NCI-H69 (cell line): Measurements from ENCODE around the gene TEX55.
A peak's percentile ranks its signal among the peaks of the same experiment; 100 is the strongest.
"Not testable (repeated sequence)": the region's sequence is repeated elsewhere in the genome, so short reads cannot be mapped to it uniquely, and the experiment has no call there.

Source experiments
- DNase-seq: peaks from one replicate; lab custom pipeline; 2025; lab: John Stamatoyannopoulos, UW

Gene TEX55

GRCh38 chr3:119145500-119146167 lies at the start of gene TEX55:
Gene TEX55 (plus strand): TSS chr3:119146165. CDS start chr3:119146190, 25 bp downstream.
- DNase-seq: peak; percentile 45

GRCh38 chr3:119098003-119098402 lies 48.0 kb upstream of the TEX55 start:
- no peak for DNase-seq

DNA sequence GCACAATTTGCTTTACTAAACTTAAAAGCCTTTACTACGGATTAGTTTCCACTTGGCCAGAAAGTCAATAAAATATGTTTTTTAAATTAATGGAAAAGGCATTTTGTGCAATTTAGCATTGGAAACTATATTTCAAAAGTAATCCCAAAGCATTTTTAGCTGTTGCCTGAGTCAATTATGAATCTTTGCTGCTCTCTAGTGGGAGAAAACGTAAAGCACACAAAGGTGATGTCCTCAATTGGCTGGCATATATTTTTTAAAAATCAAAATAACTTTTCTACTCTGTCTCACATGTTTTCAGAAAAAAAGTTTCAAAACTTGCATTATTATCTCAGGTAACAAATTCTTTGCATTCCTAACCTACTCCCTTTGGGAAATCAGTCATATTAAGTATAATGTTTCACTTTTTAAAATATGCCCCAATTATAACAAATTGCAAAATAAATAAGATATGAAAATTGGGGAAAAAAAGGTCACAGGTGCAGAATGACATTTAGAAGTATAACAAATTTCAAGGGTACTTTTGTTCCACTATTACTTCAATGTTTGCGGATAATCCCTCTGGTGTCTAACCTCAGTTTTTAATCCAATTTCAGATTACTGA lies 47.2 kb upstream of the TEX55 start:
- peak; percentile 19 for DNase-seq

GRCh38 chr3:119099785-119100184 lies 46.2 kb upstream of the TEX55 start:
- DNase-seq: no peak

DNA sequence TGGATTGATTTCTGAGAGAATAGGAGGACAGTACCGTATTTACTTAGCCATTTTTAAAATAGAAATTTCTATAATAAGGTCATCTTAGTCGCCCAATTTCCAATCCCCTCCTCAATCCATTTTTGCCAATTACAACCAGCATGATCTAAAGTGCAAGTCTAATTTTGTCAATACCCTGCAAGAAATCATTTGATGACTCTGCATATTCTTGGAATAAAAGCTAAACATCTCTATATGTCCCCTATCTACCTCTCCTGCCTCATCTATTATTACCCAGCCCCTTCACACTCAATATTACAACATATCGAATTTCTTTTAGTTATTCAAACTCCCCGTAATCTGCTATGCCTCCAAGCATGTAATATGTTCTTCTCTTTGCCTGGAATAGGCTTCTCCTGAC lies 41.9 kb upstream of the TEX55 start:
- no peak for DNase-seq

DNA sequence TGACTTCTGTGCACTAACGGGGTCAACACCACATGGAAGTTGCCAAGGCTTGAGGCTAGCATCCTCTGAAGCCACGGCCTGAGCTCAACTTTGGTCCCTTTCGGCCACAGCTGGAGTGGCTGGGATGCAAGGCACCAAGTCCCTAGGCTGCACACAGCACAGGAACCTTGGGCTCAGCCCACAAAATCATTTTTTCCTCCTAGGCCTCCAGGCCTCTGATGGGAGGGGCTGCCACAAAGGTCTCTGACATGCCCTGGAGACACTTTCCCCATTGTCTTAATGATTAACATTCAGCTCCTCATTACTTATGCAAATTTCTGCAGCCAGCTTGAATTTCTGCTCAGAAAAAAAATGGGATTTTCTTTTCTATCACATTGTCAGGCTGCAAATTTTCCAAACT lies 27.6 kb upstream of the TEX55 start:
- not testable (repeated sequence) for DNase-seq

DNA sequence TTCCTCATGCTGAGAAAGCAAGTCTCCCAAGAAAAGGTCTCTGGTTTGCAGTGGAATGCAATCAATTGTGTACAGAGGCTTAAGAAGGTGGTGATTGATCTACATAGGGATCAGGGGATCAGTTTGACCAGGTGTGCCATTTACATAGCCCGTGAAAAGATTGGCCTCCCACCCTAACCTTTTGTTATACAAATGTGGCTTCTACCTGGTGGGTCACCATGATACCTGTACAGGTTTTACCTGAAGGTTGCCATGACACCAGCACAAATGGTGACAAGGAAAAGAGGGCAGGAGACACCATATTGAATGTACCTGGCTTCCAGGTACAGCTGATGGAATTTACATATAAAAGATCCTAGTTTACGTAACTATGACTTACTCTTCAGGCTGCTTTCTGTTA lies 25.5 kb upstream of the TEX55 start:
- no peak for DNase-seq

- no peak for DNase-seq
These were observed 23.6 kb upstream of the TEX55 start for GRCh38 chr3:119122350-119122749.

GRCh38 chr3:119125342-119125741 lies 20.6 kb upstream of the TEX55 start:
- DNase-seq: no peak

- DNase-seq: no peak
These were observed 20.0 kb upstream of the TEX55 start for GRCh38 chr3:119125742-119126504.

GRCh38 chr3:119130291-119130690 lies 15.7 kb upstream of the TEX55 start:
- not testable (repeated sequence) for DNase-seq

- DNase-seq: not testable (repeated sequence)
These were observed 13.7 kb upstream of the TEX55 start for GRCh38 chr3:119132291-119132690.

DNA sequence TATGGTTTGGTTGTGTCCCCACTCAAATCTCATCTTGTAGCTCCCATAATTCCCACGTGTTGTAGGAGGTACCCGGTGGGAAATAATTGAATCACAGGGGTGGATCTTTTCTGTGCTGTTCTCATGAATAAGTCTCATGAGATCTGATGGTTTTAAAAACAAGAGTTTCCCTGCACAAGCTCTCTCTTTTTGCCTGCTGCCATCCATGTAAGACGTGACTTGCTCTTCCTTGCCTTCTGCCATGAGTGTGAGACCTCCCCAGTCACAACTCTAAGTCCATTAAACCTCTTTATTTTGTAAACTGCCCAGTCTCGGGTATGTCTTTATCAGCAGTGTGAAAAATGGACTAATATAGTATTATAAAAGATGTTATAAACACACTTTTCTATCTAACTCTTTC lies 6.6 kb upstream of the TEX55 start:
- not testable (repeated sequence) for DNase-seq

GRCh38 chr3:119140466-119140865 lies 5.5 kb upstream of the TEX55 start:
- no peak for DNase-seq

- DNase-seq: no peak
These were observed 851 bp upstream of the TEX55 start for GRCh38 chr3:119145128-119145499.

DNA sequence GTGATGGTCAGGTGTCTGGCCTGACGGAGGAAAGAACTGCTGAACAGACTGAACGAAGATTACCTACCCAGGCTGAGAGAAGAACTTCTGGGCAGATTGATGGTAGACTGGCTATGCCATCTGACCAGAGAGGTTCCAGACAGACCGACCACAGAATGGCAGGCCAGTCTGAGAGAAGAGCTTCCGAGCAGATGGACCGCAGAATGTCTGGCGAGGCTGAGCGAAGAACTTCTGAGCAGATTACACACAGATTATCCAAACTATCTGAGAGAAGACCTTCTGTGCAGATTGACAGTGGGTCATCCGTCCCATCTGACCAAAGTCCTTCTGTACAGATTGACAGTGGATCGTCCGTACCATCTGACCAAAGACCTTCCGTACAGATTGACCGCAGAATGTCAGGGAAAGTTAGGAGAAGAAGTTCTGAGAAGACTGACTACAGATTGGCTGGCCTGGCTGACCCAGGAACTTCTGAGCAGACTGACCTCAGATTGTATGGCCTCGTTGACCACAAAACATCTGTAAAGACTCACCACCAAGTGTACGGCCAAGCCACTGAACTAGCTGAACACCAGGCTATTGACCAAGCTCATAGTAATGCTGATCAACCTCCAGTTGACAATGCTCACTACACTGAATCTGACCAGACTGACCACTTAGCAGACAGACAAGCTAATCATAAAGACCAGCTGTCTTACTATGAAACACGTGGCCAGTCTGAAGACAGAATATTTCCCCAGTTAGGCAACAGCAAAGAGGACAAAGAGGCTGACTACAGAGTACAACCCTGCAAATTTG lies 812 bp downstream of the TEX55 start:
- no peak for DNase-seq

DNA sequence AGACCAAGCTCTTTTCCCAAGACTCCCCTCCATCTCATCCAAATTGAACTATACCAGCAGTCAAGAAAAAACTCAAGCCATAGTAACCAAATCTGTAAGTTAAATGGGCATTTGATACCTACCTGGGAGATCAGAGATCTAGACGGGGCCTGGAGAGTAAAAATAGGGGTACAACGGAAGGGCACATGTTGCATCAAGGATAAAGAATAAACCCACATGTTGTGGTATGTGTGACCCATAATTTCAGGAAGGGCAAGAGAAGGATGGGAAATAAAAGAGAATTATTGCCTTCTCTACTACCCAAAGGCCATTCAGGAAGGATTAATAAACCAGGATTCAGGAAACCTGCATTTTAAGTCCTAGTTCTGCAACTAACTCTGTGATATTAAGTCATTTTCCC lies 1.5 kb downstream of the TEX55 start:
- DNase-seq: no peak

GRCh38 chr3:119148493-119149180 lies 2.7 kb downstream of the TEX55 start:
- DNase-seq: no peak

- no peak for DNase-seq
These were observed 3.5 kb downstream of the TEX55 start for GRCh38 chr3:119149484-119149883.

GRCh38 chr3:119156868-119157267 lies 10.9 kb downstream of the TEX55 start:
- DNase-seq: no peak

- no peak for DNase-seq
These were observed 12.0 kb downstream of the TEX55 start for GRCh38 chr3:119157971-119158370.

DNA sequence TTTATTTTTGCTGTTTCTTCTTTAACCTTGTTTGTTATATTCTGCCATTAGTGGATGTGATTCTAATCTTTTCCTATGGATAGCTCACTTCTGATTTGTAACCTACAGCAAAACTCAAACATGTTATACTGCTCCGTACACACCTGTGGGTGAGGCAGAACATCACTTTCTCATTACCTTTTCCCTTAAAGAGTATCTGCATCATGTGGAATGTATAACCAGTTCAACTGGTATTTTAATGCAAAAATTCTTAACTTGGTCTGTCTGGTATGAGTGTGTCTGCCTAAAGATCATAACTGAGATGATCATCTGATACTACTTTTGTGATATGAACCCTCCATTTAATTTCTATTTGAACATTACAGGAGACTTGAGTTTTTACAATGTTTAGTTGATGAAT lies 14.4 kb downstream of the TEX55 start:
- DNase-seq: no peak
